Raji (cell line): ENCODE results near the gene SUGCT.

ENCODE experiments used
- POLR2A ChIP-seq: IDR thresholded peaks from 2 replicates; pipeline ENCODE4 v1.6.1; 2011; ENCODE audit warnings: low read depth, low read length, control low read depth; ENCODE audit not compliant: insufficient read depth

The SUGCT gene

GRCh38 chr7:40643664-40644063 is 508.9 kb downstream of the SUGCT start:
- TF ChIP-seq POLR2A, result no peak

DNA sequence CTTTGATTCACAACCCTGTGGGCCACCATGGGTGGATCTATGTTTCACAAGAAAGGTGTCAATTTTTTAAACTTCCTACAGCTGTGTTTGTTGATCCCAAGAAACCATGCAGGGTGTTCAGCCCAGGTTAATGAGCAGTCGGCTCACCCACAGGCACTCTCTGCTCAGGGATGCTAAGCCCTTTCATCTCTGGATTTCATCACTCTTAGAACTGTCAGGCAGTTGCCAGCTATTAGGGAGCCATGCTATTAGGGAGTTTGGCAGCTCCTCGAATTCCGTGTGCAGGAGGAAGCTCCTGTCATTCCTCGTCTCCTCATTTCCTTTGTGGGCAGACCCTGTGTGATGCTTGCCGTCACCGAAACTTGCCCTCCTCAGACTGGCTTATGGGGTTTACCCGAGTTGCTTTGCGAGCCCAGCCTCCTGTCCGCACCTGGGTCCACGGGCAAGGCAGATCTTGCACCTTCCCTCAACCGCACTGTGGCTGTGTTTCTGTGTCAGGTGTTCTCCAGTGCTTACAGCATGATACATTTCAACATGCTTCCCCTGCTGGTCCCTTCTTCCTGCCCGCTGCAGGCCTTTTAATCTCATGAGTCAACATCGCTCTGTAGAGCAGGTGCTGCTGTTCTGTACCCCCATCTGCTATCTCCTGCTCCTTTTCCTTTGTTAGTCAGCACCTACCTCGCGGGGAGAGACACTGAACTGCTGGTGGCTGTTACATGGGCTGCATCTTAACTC is 509.8 kb downstream of the SUGCT start:
- TF ChIP-seq POLR2A, result no peak

DNA sequence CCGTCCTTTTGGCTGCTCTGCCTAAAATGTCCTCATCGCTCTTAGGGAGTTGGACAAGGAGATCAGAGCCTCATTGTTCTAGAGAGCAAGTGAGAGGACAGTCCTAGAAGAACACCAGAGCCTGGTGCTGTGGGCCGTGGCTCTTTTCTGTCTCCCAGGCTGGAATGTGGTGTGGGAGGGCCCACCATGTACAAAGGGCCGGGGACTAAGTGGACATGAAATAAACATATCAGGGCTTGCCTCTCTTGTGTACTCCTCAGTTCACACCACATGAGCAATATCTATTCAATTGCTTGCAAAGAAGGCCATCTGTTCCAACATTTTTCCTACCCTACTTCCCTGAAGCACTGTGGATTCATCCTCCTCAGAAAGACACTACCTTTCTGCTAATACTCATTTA is 510.4 kb downstream of the SUGCT start:
- TF ChIP-seq POLR2A, result no peak

DNA sequence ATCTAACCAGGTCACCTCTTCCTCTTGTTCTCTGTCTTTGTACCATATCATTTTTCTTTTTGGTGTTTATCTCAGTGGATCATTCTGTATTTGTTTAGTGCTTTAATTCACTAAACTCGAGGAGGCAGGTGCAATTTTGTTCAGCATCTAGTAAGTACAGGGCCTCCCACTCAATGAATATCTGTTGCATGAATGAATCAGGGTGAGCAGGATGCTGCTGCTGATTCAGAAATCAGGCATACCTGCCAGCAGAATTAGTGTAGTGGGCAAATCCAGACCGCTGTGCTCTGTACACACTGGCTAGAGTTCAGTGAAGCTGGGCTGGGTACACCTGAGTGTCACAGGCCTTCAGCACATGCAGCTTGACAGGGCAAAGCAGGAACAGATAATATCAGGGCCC is 511.9 kb downstream of the SUGCT start:
- TF ChIP-seq POLR2A, result no peak

DNA sequence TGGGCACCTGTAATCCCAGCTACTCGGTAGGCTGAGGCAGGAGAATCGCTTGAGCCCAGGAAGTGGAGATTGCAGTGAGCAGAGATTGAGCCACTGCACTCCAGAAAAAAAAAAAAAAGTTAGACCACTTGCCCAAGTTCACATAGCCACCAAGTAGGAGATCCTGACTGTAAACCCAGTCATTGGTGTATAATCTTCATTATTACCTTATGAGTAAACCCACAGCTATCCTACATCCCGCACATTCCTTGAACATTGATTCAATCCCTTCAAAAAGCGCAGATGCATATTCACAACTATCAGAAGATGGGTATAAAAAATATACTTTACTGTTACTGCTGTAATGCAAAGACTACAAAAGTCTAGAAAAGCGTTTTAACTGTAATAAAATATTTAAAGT is 512.9 kb downstream of the SUGCT start:
- TF ChIP-seq POLR2A, result no peak

GRCh38 chr7:40649247-40649646 is 514.4 kb downstream of the SUGCT start:
- TF ChIP-seq POLR2A, result no peak

DNA sequence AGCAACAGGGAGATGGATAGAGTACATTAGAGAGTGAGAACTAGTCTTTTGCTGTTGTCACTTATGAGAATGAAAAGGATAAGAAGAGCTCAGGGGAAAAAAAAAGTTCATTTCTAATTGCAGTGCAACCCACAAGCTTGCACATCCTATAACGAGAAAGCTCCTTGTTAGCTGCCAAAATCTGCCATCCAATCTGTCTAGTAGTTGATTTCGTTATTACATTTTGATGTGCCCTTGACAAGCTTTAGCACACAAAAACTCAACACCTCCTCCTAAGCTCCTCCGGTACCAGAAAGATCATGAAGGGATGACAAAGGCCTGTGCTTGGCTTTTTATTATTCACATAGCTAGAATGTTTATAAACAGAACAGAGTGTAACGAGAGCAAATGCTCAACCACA is 519.4 kb downstream of the SUGCT start:
- TF ChIP-seq POLR2A, result no peak

- no peak for TF ChIP-seq POLR2A
These were observed 520.6 kb downstream of the SUGCT start for GRCh38 chr7:40655426-40655825.

DNA sequence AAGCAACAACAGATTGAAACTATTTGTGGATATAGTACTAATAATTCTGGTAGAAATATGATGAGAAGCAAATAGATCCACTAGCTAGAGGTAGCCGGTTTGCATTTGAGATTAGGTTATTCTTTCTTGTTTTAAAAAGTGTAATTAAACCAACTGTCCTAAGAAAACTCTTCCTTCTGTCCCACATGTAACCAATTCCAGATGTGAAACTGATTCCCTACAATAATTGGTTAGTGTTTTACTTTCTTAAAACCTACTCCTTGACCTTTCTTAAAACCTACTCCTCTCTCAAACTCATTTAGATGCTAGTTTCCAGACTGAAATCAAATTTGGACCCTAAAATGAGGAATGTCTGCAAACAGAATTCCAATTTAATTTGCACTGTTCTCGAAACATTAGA is 521.5 kb downstream of the SUGCT start:
- TF ChIP-seq POLR2A, result no peak

DNA sequence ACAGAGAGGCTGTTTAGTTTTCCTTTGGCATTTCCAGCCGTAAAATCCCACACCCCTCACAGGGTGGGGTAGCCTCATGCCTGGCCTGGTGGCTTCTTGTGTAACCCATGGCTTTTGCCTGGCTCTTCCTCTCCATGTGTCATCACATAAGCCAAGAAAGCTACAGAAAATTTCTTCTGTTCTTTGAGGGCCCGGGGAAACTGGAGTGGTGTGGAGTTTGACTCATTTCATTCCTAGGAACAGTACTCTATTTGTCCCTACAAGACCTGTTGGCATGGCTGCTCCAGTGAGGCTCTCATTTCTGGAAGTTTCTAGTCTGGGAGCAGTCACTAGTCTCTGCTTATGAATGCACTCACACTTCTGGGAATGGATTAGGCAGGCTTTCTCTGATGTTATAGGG is 523.9 kb downstream of the SUGCT start:
- TF ChIP-seq POLR2A, result no peak

DNA sequence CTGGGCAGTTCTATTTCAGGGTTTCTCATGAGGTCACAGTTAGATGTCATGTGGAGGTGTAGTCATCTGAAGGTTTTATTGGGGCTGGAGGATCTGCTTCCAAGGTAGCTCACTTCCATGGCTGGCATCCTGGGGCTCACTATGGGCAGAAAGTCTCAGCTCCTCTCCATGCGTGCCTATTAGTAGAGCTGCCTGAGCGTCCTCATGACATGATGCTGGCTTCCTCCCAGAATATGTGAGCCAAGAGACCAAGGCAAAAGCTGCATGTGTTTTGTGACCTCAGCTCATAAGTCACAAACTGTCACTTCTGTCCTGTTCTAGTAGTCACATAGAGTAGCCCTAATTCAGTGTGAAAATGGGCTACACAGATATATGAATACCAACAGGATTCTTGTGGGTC is 524.4 kb downstream of the SUGCT start:
- no peak for TF ChIP-seq POLR2A

GRCh38 chr7:40673285-40673684 is 538.5 kb downstream of the SUGCT start:
- no peak for TF ChIP-seq POLR2A

GRCh38 chr7:40674316-40674715 is 539.5 kb downstream of the SUGCT start:
- TF ChIP-seq POLR2A, result no peak

DNA sequence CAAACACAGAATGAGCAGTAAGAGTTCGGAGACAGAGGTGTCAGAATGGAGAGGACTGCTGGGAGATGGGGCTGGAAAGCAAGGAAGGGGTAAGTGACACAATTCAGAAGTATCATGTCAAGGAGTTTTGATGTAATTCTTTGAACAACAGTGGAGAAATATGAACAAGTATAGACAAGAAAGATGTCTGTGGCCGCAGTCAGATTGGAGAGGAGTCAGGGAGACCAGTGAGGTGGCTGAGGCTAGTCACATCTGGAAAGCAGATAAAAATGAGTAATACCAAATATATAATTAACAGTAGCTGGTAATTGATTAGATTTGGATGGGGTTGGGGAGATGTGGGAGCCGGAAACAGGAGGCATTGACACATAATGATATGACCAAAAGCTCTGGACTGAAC is 540.9 kb downstream of the SUGCT start:
- no peak for TF ChIP-seq POLR2A

- TF ChIP-seq POLR2A, result no peak
These were observed 541.4 kb downstream of the SUGCT start for GRCh38 chr7:40676221-40676620.

DNA sequence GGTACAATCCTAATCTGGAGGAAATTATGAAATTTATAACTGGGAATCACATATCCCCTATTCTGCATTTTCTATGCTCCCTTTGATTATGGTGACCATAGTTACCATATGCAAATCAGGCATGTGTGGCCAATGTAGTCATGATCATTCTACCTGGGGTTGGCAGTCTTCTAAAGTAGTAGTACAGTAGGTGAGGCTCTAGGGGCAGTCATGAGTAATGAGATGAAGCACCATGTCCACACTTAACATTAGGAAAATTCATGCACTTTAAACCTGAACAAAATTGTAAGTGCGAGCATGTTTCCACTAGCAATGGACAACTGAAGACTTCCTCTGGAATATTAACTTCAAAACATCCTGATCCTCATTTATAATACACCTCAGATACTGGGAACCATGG is 545.9 kb downstream of the SUGCT start:
- TF ChIP-seq POLR2A, result no peak

- TF ChIP-seq POLR2A, result no peak
These were observed 547.9 kb downstream of the SUGCT start for GRCh38 chr7:40682696-40683095.
